NT2/D1 (cell line): ENCODE results near the gene CTBP2.

Experiments
- DNase-seq: peaks from one replicate; pipeline ENCODE4 v3.0.0-alpha.2; 2011; ENCODE audit warnings: low read depth, low spot score
- H3K27me3 ChIP-seq: 2 replicates; pipeline ENCODE4 v1.6.0; 2011; ENCODE audit warnings: mild to moderate bottlenecking; ENCODE audit not compliant: insufficient read length, insufficient read depth
- H3K36me3 ChIP-seq: 2 replicates; pipeline ENCODE4 v1.6.1; 2011; ENCODE audit warnings: mild to moderate bottlenecking, low read length, mixed read lengths; ENCODE audit not compliant: insufficient read depth, insufficient read length
- H3K4me1 ChIP-seq: 2 replicates; pipeline ENCODE4 v1.5.1; 2011; ENCODE audit not compliant: insufficient read depth, insufficient read length
- H3K4me3 ChIP-seq: 2 replicates; pipeline ENCODE4 v1.5.1; 2011; ENCODE audit warnings: low read depth; ENCODE audit not compliant: insufficient read length
- H3K9ac ChIP-seq: 2 replicates; pipeline ENCODE4 v1.6.0; 2011; ENCODE audit warnings: low read depth; ENCODE audit not compliant: insufficient read length
- H3K9me3 ChIP-seq: 2 replicates; pipeline ENCODE4 v1.5.1; 2011; ENCODE audit warnings: mild to moderate bottlenecking, low read length; ENCODE audit not compliant: insufficient read depth
- SUZ12 ChIP-seq: IDR thresholded peaks from 2 replicates; pipeline ENCODE4 v1.6.1; 2011; ENCODE audit not compliant: insufficient read length, insufficient read depth; ENCODE audit errors: extremely low read depth
- YY1 ChIP-seq: IDR thresholded peaks from 2 replicates; pipeline ENCODE4 v1.6.1; 2011; ENCODE audit not compliant: insufficient read length, insufficient read depth
- ZNF274 ChIP-seq: IDR thresholded peaks from 2 replicates; pipeline ENCODE4 v1.6.1; 2011; ENCODE audit warnings: mild to moderate bottlenecking, low read depth, low read length

The CTBP2 gene

GRCh38 chr10:125056161-125057132 is 103.9 kb downstream of the CTBP2 start:
- no peak for DNase-seq
- Histone ChIP-seq H3K4me1 (peaks cover 9% of the 10 kb centered on the region), H3K9me3 (no peaks in the 10 kb centered on the region; the same call in 1 of the 2 replicates), H3K4me3 (no peak overlapping the region), H3K9ac (no peak overlapping the region), H3K36me3 (peaks cover 34% of the 10 kb centered on the region), H3K27me3 (no peaks in the 10 kb centered on the region)
- TF ChIP-seq ZNF274 (no peak), YY1 (no peak), SUZ12 (no peak)

GRCh38 chr10:125055446-125055845 is 104.9 kb downstream of the CTBP2 start:
- Histone ChIP-seq H3K36me3 (peaks cover 32% of the 10 kb centered on the region), H3K4me3 (no peak overlapping the region), H3K9ac (no peak overlapping the region), H3K27me3 (no peaks in the 10 kb centered on the region), H3K4me1 (peaks cover 9% of the 10 kb centered on the region), H3K9me3 (no peaks in the 10 kb centered on the region; the same call in 1 of the 2 replicates)
- TF ChIP-seq ZNF274 = no peak
- TF ChIP-seq YY1 = no peak
- TF ChIP-seq SUZ12 = no peak
- DNase-seq = no peak

- Histone ChIP-seq H3K4me1 (peaks cover 9% of the 10 kb centered on the region), H3K9ac (no peak overlapping the region), H3K36me3 (peaks cover 36% of the 10 kb centered on the region), H3K9me3 (no peaks in the 10 kb centered on the region; the same call in 1 of the 2 replicates), H3K27me3 (no peaks in the 10 kb centered on the region), H3K4me3 (no peak overlapping the region)
- no peak for TF ChIP-seq ZNF274
- no peak for TF ChIP-seq YY1
- TF ChIP-seq SUZ12 = no peak
- no peak for DNase-seq
Measured at GRCh38 chr10:125054669-125055268, 105.6 kb downstream of the CTBP2 start.

DNA sequence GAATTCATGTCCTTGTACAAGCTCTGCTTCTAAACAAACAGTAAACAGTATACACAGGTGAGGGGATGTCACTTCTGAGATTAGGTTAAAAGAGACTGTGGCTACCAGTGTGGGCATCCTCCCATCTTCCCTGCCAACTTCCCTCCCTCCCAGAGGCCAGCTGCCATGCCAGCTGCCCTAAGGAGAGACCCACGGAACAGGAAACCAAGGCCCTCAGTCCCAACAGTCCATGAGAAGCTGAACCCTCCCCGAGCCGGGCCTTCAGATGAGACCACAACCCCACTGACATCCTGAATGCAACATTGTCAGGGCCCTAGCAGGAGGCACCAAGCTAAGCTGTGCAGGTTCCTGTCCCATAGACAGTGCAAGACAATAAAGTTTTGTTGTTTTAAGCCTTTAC is 106.1 kb downstream of the CTBP2 start:
- Histone ChIP-seq H3K9me3 (no peaks in the 10 kb centered on the region; the same call in 1 of the 2 replicates), H3K9ac (no peak overlapping the region), H3K36me3 (peaks cover 38% of the 10 kb centered on the region), H3K4me1 (peaks cover 10% of the 10 kb centered on the region), H3K27me3 (no peaks in the 10 kb centered on the region), H3K4me3 (no peak overlapping the region)
- DNase-seq = no peak
- no peak for TF ChIP-seq SUZ12

DNA sequence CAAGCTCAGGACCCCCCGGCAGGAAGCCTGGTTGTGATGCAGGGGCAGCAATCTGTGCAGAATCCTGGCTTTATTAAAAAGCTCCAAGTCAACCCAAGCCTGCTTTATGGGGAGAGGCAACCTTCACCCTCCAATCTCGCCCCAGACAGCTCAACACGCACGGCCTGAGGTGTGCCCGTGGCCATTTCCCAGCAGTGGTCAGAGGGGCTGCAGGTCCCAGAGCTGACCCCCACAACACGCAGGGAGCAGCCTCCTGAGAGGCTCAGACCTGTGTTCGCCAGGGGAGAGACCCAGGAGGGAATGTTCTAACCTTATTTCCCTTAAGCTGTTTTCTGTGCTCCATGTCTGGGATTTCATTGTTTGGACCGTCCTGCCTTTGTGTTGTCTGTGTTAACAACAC is 108.2 kb downstream of the CTBP2 start:
- H3K4me3 ChIP-seq = no peak overlapping the region
- peaks cover 35% of the 10 kb centered on the region for H3K36me3 ChIP-seq
- TF ChIP-seq YY1 (no peak), ZNF274 (no peak), SUZ12 (no peak)
- no peak for DNase-seq
- no peaks in the 10 kb centered on the region; the same call in 1 of the 2 replicates for H3K9me3 ChIP-seq
- no peak overlapping the region for H3K9ac ChIP-seq
- no peaks in the 10 kb centered on the region for H3K27me3 ChIP-seq
- H3K4me1 ChIP-seq = peaks cover 11% of the 10 kb centered on the region

GRCh38 chr10:125050383-125050782 is 110.0 kb downstream of the CTBP2 start:
- DNase-seq = no peak
- Histone ChIP-seq H3K4me1 (peaks cover 7% of the 10 kb centered on the region), H3K27me3 (no peaks in the 10 kb centered on the region), H3K36me3 (peaks cover 27% of the 10 kb centered on the region), H3K9me3 (no peaks in the 10 kb centered on the region; the same call in 1 of the 2 replicates), H3K9ac (no peak overlapping the region), H3K4me3 (no peak overlapping the region)
- TF ChIP-seq SUZ12 (no peak), ZNF274 (no peak), YY1 (no peak)

GRCh38 chr10:125049216-125049881 is 111.0 kb downstream of the CTBP2 start:
- H3K36me3 ChIP-seq = peaks cover 26% of the 10 kb centered on the region
- no peaks in the 10 kb centered on the region for H3K27me3 ChIP-seq
- no peak overlapping the region for H3K4me3 ChIP-seq
- H3K4me1 ChIP-seq = peaks cover 7% of the 10 kb centered on the region
- TF ChIP-seq SUZ12 (no peak), YY1 (no peak), ZNF274 (no peak)
- no peak for DNase-seq
- H3K9me3 ChIP-seq = no peaks in the 10 kb centered on the region; the same call in 1 of the 2 replicates
- no peak overlapping the region for H3K9ac ChIP-seq
